ENCODE measurements around the gene SOX9. TPM values are rescaled to one million over a fixed set of nuclear protein-coding genes. Genes with fewer than 3 reads are reported as not detected.

Gene SOX9
- total and polyA plus RNA-seq, 2 of the 8 experiments (the other 6 are each of a cell fraction or from before 2014, with no cell fraction given) = 1.9 to 4.9 TPM

DNA sequence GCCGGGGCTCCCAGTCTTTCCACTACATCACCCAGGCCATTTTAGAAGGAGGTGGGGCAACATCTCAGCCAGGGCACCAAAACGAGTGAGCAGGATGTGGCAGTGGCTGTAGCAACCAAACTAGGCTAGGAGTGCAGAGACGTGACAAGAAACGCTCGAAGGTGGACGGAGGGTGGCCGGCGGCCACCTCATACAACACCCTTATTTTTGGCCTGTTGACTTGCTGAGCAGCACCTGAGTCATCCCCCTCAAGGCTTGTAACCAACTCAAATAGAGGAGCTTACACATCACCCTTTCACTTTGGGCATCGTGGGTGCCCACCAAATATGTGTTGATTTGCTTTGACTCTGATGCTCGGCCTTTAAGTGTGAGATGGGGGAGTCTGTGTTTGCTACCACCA lies 23.7 kb upstream of the SOX9 start (continued):
- TF ChIP-seq, protein P1, sequence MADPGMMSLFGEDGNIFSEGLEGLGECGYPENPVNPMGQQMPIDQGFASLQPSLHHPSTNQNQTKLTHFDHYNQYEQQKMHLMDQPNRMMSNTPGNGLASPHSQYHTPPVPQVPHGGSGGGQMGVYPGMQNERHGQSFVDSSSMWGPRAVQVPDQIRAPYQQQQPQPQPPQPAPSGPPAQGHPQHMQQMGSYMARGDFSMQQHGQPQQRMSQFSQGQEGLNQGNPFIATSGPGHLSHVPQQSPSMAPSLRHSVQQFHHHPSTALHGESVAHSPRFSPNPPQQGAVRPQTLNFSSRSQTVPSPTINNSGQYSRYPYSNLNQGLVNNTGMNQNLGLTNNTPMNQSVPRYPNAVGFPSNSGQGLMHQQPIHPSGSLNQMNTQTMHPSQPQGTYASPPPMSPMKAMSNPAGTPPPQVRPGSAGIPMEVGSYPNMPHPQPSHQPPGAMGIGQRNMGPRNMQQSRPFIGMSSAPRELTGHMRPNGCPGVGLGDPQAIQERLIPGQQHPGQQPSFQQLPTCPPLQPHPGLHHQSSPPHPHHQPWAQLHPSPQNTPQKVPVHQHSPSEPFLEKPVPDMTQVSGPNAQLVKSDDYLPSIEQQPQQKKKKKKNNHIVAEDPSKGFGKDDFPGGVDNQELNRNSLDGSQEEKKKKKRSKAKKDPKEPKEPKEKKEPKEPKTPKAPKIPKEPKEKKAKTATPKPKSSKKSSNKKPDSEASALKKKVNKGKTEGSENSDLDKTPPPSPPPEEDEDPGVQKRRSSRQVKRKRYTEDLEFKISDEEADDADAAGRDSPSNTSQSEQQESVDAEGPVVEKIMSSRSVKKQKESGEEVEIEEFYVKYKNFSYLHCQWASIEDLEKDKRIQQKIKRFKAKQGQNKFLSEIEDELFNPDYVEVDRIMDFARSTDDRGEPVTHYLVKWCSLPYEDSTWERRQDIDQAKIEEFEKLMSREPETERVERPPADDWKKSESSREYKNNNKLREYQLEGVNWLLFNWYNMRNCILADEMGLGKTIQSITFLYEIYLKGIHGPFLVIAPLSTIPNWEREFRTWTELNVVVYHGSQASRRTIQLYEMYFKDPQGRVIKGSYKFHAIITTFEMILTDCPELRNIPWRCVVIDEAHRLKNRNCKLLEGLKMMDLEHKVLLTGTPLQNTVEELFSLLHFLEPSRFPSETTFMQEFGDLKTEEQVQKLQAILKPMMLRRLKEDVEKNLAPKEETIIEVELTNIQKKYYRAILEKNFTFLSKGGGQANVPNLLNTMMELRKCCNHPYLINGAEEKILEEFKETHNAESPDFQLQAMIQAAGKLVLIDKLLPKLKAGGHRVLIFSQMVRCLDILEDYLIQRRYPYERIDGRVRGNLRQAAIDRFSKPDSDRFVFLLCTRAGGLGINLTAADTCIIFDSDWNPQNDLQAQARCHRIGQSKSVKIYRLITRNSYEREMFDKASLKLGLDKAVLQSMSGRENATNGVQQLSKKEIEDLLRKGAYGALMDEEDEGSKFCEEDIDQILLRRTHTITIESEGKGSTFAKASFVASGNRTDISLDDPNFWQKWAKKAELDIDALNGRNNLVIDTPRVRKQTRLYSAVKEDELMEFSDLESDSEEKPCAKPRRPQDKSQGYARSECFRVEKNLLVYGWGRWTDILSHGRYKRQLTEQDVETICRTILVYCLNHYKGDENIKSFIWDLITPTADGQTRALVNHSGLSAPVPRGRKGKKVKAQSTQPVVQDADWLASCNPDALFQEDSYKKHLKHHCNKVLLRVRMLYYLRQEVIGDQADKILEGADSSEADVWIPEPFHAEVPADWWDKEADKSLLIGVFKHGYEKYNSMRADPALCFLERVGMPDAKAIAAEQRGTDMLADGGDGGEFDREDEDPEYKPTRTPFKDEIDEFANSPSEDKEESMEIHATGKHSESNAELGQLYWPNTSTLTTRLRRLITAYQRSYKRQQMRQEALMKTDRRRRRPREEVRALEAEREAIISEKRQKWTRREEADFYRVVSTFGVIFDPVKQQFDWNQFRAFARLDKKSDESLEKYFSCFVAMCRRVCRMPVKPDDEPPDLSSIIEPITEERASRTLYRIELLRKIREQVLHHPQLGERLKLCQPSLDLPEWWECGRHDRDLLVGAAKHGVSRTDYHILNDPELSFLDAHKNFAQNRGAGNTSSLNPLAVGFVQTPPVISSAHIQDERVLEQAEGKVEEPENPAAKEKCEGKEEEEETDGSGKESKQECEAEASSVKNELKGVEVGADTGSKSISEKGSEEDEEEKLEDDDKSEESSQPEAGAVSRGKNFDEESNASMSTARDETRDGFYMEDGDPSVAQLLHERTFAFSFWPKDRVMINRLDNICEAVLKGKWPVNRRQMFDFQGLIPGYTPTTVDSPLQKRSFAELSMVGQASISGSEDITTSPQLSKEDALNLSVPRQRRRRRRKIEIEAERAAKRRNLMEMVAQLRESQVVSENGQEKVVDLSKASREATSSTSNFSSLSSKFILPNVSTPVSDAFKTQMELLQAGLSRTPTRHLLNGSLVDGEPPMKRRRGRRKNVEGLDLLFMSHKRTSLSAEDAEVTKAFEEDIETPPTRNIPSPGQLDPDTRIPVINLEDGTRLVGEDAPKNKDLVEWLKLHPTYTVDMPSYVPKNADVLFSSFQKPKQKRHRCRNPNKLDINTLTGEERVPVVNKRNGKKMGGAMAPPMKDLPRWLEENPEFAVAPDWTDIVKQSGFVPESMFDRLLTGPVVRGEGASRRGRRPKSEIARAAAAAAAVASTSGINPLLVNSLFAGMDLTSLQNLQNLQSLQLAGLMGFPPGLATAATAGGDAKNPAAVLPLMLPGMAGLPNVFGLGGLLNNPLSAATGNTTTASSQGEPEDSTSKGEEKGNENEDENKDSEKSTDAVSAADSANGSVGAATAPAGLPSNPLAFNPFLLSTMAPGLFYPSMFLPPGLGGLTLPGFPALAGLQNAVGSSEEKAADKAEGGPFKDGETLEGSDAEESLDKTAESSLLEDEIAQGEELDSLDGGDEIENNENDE (IDR thresholded peaks at IDR 0.05; ENCODE audit: insufficient replicate concordance, low read length) = no peak
- TF ChIP-seq RAD21 (IDR thresholded peaks at IDR 0.05 in 1 of 2, conservative IDR thresholded peaks at IDR 0.05 in 1 of 2; ENCODE audit: low read depth in 2 of 2, low read length in 2 of 2) = 0 out of 4 replicates have a peak, but pooled peaks of 1 of the 2 experiments have one; percentile 23
- TF ChIP-seq CTCF (IDR thresholded peaks at IDR 0.05; ENCODE audit: control extremely low read depth in 1 of 3, insufficient read depth in 1 of 3, low read depth in 1 of 3, low read length in 3 of 3) = peak in 1 of 3 experiments; percentile 8; a peak in 1 of 4 replicates
